GM18858 (cell line): ENCODE measurements around the gene PDLIM5.

Source experiments
- ATAC-seq: cut with Tn5 transposase; IDR thresholded peaks from one replicate; pipeline ENCODE4 v1.9.1; 2021; ENCODE audit not compliant: unreplicated experiment

PDLIM5 gene

GRCh38 chr4:94525993-94526728 lies 74.4 kb downstream of the PDLIM5 start:
- ATAC-seq: peak; percentile 86

GRCh38 chr4:94527556-94528233 lies 76.0 kb downstream of the PDLIM5 start:
- no peak for ATAC-seq

GRCh38 chr4:94528792-94529451 lies 77.2 kb downstream of the PDLIM5 start:
- no peak for ATAC-seq

- ATAC-seq: no peak
Observed at GRCh38 chr4:94530073-94530472, 78.3 kb downstream of the PDLIM5 start.

GRCh38 chr4:94531991-94532789 lies 80.4 kb downstream of the PDLIM5 start:
- ATAC-seq: no peak

GRCh38 chr4:94533405-94534223 lies 81.9 kb downstream of the PDLIM5 start:
- no peak for ATAC-seq

- ATAC-seq: peak; percentile 90
Observed at GRCh38 chr4:94534401-94535312, 82.9 kb downstream of the PDLIM5 start.

- ATAC-seq: no peak
Observed at GRCh38 chr4:94536049-94536448, 84.3 kb downstream of the PDLIM5 start.

- no peak for ATAC-seq
Observed at GRCh38 chr4:94536649-94537469, 85.1 kb downstream of the PDLIM5 start.

- ATAC-seq: no peak
Observed at GRCh38 chr4:94537921-94538628, 86.3 kb downstream of the PDLIM5 start.

- no peak for ATAC-seq
Observed at GRCh38 chr4:94540476-94540875, 88.7 kb downstream of the PDLIM5 start.

GRCh38 chr4:94544811-94545210 lies 93.1 kb downstream of the PDLIM5 start:
- ATAC-seq: no peak

- no peak for ATAC-seq
Observed at GRCh38 chr4:94545296-94545695, 93.6 kb downstream of the PDLIM5 start.

- ATAC-seq: no peak
Observed at GRCh38 chr4:94546949-94547348, 95.2 kb downstream of the PDLIM5 start.

- no peak for ATAC-seq
Observed at GRCh38 chr4:94548571-94548970, 96.8 kb downstream of the PDLIM5 start.

GRCh38 chr4:94550352-94550751 lies 98.6 kb downstream of the PDLIM5 start:
- ATAC-seq: no peak

- no peak for ATAC-seq
Observed at GRCh38 chr4:94550851-94551250, 99.1 kb downstream of the PDLIM5 start.
